HCT116 (cell line): ENCODE measurements around the gene UBASH3B. TPM values are rescaled to one million over a fixed set of nuclear protein-coding genes. Genes with fewer than 3 reads are reported as not detected.

ENCODE experiments used
- ATAC-seq: fragments of 200-7000 bp; cut with Tn5 transposase; 2 replicates; pipeline ENCODE4 v1.9.1; 2020; ENCODE audit warnings: mild to moderate bottlenecking, moderate library complexity
- BruUV-seq: library from RNA; stranded (reverse); fragments of 400-500 nt; replicated peaks from 2 replicates; lab custom pipeline; 2021; lab: Mats Ljungman, UMichigan
- CTCF ChIA-PET: fragments of 300-600 bp; sonication (Branson Sonifier 250); formaldehyde crosslinking; loops from one replicate; lab custom pipeline; 2021; ENCODE audit warnings: antibody characterized with exemption; lab: Charles Lee
- POLR2A ChIA-PET: fragments of 300-600, 350-600 bp; sonication (Branson Sonifier 250); formaldehyde crosslinking; loops from one replicate; lab custom pipeline; 2021; ENCODE audit warnings: antibody characterized with exemption; lab: Charles Lee
- RAD21 ChIA-PET, 2 experiments: fragments of 300-600 bp; sonication (Branson Sonifier 250); formaldehyde crosslinking; loops; one replicate each; lab custom pipeline; 2023; ENCODE audit warnings: low total read pairs in 2 of 2; ENCODE audit not compliant: uncharacterized antibody in 2 of 2, unreplicated experiment in 2 of 2, low non-redundant PET in 1 of 2; lab: Charles Lee
- DNase-seq: peaks from one replicate; pipeline ENCODE4 v3.0.0-alpha.2; 2010; ENCODE audit warnings: low read depth, low spot score
- H2AFZ ChIP-seq: fragments of 200-600 bp; shearing (Covaris generic), sonication (generic); 2 replicates; pipeline ENCODE4 v1.6.1; 2017; ENCODE audit warnings: low read depth, mixed run types, mixed read lengths, antibody characterized with exemption, low read length; ENCODE audit not compliant: poor library complexity, severe bottlenecking
- H3K27ac ChIP-seq: 2 replicates; pipeline ENCODE4 v1.5.1; 2012; ENCODE audit warnings: low read depth, low read length
- H3K27me3 ChIP-seq: fragments of 200-600 bp; sonication (generic); 2 replicates; pipeline ENCODE4 v1.6.1; 2016; ENCODE audit warnings: mixed run types, low read length, mixed read lengths; ENCODE audit not compliant: insufficient read depth
- H3K36me3 ChIP-seq, 2 experiments: fragments of 200-500 bp in 1 of 2; fragments of 200-600 bp in 1 of 2; sonication (Bioruptor generic) in 1 of 2; sonication (generic) in 1 of 2; 2 replicates each; pipeline versions ENCODE4 v1.5.1 to v1.6.1; 2014 to 2016; ENCODE audit warnings: low read length in 2 of 2, inconsistent platforms in 1 of 2, mixed read lengths in 1 of 2, mixed run types in 1 of 2; ENCODE audit not compliant: insufficient read depth in 2 of 2, control insufficient read depth in 1 of 2
- H3K4me1 ChIP-seq, 2 experiments: fragments of 200-600 bp in 1 of 2; sonication (generic) in 1 of 2; 2 replicates each; pipeline versions ENCODE4 v1.5.1 to v1.6.1; 2012 to 2017; ENCODE audit warnings: low read length in 2 of 2, inconsistent platforms in 1 of 2, mild to moderate bottlenecking in 1 of 2, mixed read lengths in 1 of 2, mixed run types in 1 of 2, moderate library complexity in 1 of 2; ENCODE audit not compliant: insufficient read depth in 2 of 2, control insufficient read depth in 1 of 2
- H3K4me2 ChIP-seq: fragments of 200-600 bp; sonication (generic); 2 replicates; pipeline ENCODE4 v1.6.1; 2017; ENCODE audit warnings: mixed run types, low read length, mixed read lengths
- H3K4me3 ChIP-seq, 2 experiments: fragments of 200-600 bp in 1 of 2; sonication (generic) in 1 of 2; replicated peaks in 1 of 2; 2 replicates each; pipeline ENCODE4 v1.5.1; 2011 to 2016; ENCODE audit warnings: low read length in 2 of 2, control low read depth in 1 of 2, low read depth in 1 of 2, mild to moderate bottlenecking in 1 of 2, mixed read lengths in 1 of 2, mixed run types in 1 of 2
- H3K79me2 ChIP-seq: fragments of 200-600 bp; sonication (generic); 2 replicates; pipeline ENCODE4 v1.6.1; 2017; ENCODE audit warnings: mild to moderate bottlenecking, mixed run types, low read length, moderate library complexity, mixed read lengths; ENCODE audit not compliant: insufficient read depth
- H3K9ac ChIP-seq: fragments of 200-600 bp; sonication (generic); 2 replicates; pipeline ENCODE4 v1.6.1; 2016; ENCODE audit warnings: low read length, mixed read lengths
- H3K9me2 ChIP-seq: fragments of 200-600 bp; sonication (generic), shearing (Covaris generic); 2 replicates; pipeline ENCODE4 v1.6.1; 2017; ENCODE audit warnings: mixed run types, mild to moderate bottlenecking, moderate library complexity; ENCODE audit not compliant: insufficient read depth
- H3K9me3 ChIP-seq, 2 experiments: fragments of 200-500 bp in 1 of 2; fragments of 200-600 bp in 1 of 2; sonication (Bioruptor generic) in 1 of 2; sonication (generic) in 1 of 2; 2 replicates each; pipeline ENCODE4 v1.6.1; 2014 to 2017; ENCODE audit warnings: low read length in 2 of 2, mixed read lengths in 2 of 2, inconsistent platforms in 1 of 2, low read depth in 1 of 2, mild to moderate bottlenecking in 1 of 2, mixed run types in 1 of 2, moderate library complexity in 1 of 2; ENCODE audit not compliant: control insufficient read depth in 1 of 2, insufficient read depth in 1 of 2
- H4K20me1 ChIP-seq: fragments of 200-600 bp; sonication (generic), shearing (Covaris generic); 2 replicates; pipeline ENCODE4 v1.6.1; 2017; ENCODE audit warnings: mixed run types, mild to moderate bottlenecking, moderate library complexity; ENCODE audit not compliant: insufficient read depth
- EZH2phosphoT487 ChIP-seq: fragments of 200-600 bp; IDR thresholded peaks from 2 replicates; pipeline ENCODE4 v1.6.1; 2018; ENCODE audit warnings: antibody characterized with exemption, borderline replicate concordance
- FOSL1 ChIP-seq: IDR thresholded peaks from 2 replicates; pipeline ENCODE4 v1.6.1; 2012; ENCODE audit warnings: low read depth
- JUND ChIP-seq: IDR thresholded peaks from 2 replicates; pipeline ENCODE4 v1.6.1; 2012
- MAX ChIP-seq: IDR thresholded peaks from 2 replicates; pipeline ENCODE4 v1.6.1; 2012
- POLR2A ChIP-seq: IDR thresholded peaks from 2 replicates; pipeline ENCODE4 v1.7.0; 2011; ENCODE audit warnings: borderline replicate concordance; ENCODE audit not compliant: insufficient read depth, insufficient read length; ENCODE audit errors: extremely low read depth
- POLR2AphosphoS5 ChIP-seq: IDR thresholded peaks from 2 replicates; pipeline ENCODE4 v1.6.1; 2011; ENCODE audit warnings: mild to moderate bottlenecking, low read depth, low read length, moderate library complexity
- RAD21 ChIP-seq: IDR thresholded peaks from 2 replicates; pipeline ENCODE4 v1.6.1; 2012; ENCODE audit warnings: low read depth, mild to moderate bottlenecking
- REST ChIP-seq: IDR thresholded peaks from 2 replicates; pipeline ENCODE4 v1.6.1; 2012; ENCODE audit warnings: low read depth
- SIN3A ChIP-seq: IDR thresholded peaks from 2 replicates; pipeline ENCODE4 v1.6.1; 2012; ENCODE audit warnings: low read depth
- TCF7L2 ChIP-seq: IDR thresholded peaks from 2 replicates; pipeline ENCODE4 v1.7.0; 2011; ENCODE audit warnings: borderline replicate concordance, inconsistent platforms; ENCODE audit not compliant: insufficient read depth, insufficient read length; ENCODE audit errors: extremely low read depth
- YY1 ChIP-seq: IDR thresholded peaks from 2 replicates; pipeline ENCODE4 v1.6.1; 2011; ENCODE audit warnings: low read length, low read depth, moderate library complexity, mild to moderate bottlenecking; ENCODE audit not compliant: insufficient replicate concordance; ENCODE audit errors: extremely low read depth
- ZBTB33 ChIP-seq: IDR thresholded peaks from 2 replicates; pipeline ENCODE4 v1.6.1; 2011; ENCODE audit warnings: mild to moderate bottlenecking, low read length, moderate library complexity; ENCODE audit not compliant: insufficient replicate concordance; ENCODE audit errors: extremely low read depth
- ZFX ChIP-seq: fragments of 450-650 bp; IDR thresholded peaks from 2 replicates; pipeline ENCODE4 v1.6.1; 2017
- intact Hi-C: fragments of 100-400 bp; cut with micrococcal nuclease; formaldehyde crosslinking; loops from 2 replicates; pipeline ENCODE4 v1.10.0; 2022
- total RNA-seq: library from RNA; stranded (reverse); gene quantifications from one replicate; pipeline ENCODE4 v1.2.1, GENCODE V29; 2021; ENCODE audit not compliant: unreplicated experiment

Gene UBASH3B
- total RNA-seq, 1 experiment from 2014 or later: 40.3 TPM

GRCh38 chr11:122775675-122776271 is 120.3 kb downstream of the UBASH3B start:
- no peaks in the 10 kb centered on the region for H3K27me3 ChIP-seq
- no peaks in the 10 kb centered on the region for H3K79me2 ChIP-seq
- no TSS peak for BruUV-seq
- no peak for TF ChIP-seq POLR2AphosphoS5
- no peak for TF ChIP-seq TCF7L2
- no peak for TF ChIP-seq ZFX
- no peak for TF ChIP-seq SIN3A
- TF ChIP-seq POLR2A: no peak
- TF ChIP-seq FOSL1: no peak
- TF ChIP-seq RAD21: no peak
- no peak for TF ChIP-seq REST
- TF ChIP-seq ZBTB33: no peak
- no peak for TF ChIP-seq YY1
- TF ChIP-seq JUND: no peak
- no peak for TF ChIP-seq MAX
- no peak for TF ChIP-seq EZH2phosphoT487
- no peak overlapping the region for H3K4me2 ChIP-seq
- H4K20me1 ChIP-seq: no peaks in the 10 kb centered on the region
- ChIA-PET POLR2A (no interaction called here), CTCF (no interaction called here), RAD21 (no interaction called here)
- no peaks in the 10 kb centered on the region for H3K9me3 ChIP-seq
- ATAC-seq: no peak
- H3K9ac ChIP-seq: no peak overlapping the region
- H3K9me2 ChIP-seq: no peaks in the 10 kb centered on the region
- intact Hi-C loops: no loop called here
- no peak overlapping the region for H2AFZ ChIP-seq
- H3K4me3 ChIP-seq: no peak overlapping the region
- no peaks in the 10 kb centered on the region; a peak in 1 of 4 replicates for H3K36me3 ChIP-seq
- no peak overlapping the region for H3K27ac ChIP-seq
- DNase-seq: no peak
- no peaks in the 10 kb centered on the region; a peak in 1 of 4 replicates for H3K4me1 ChIP-seq
